HG02884 (cell line): ENCODE results near the gene SYNJ2BP.

Source experiments
- ATAC-seq: cut with Tn5 transposase; IDR thresholded peaks from one replicate; pipeline ENCODE4 v1.9.1; 2021; ENCODE audit warnings: mild to moderate bottlenecking, moderate library complexity; ENCODE audit not compliant: unreplicated experiment

SYNJ2BP gene

DNA sequence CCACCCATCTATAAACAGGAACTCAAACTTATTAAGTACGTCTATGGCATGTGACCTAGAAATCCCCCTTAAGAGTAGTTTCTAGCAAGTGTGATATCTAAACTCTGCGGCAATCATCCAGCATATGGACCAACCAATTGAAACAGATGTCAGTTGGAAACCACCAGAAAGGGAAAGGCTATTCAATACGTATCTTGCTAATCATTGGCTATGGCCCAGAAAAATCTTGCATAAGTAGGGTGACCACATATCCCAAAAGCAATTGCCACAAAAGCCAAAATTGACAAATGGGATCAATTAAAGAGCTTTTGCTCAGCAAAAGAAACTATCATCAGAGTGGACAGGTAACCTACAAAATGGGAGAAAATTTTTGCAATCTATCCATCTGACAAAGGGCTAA, 24.2 kb downstream of the SYNJ2BP start:
- ATAC-seq = no peak

DNA sequence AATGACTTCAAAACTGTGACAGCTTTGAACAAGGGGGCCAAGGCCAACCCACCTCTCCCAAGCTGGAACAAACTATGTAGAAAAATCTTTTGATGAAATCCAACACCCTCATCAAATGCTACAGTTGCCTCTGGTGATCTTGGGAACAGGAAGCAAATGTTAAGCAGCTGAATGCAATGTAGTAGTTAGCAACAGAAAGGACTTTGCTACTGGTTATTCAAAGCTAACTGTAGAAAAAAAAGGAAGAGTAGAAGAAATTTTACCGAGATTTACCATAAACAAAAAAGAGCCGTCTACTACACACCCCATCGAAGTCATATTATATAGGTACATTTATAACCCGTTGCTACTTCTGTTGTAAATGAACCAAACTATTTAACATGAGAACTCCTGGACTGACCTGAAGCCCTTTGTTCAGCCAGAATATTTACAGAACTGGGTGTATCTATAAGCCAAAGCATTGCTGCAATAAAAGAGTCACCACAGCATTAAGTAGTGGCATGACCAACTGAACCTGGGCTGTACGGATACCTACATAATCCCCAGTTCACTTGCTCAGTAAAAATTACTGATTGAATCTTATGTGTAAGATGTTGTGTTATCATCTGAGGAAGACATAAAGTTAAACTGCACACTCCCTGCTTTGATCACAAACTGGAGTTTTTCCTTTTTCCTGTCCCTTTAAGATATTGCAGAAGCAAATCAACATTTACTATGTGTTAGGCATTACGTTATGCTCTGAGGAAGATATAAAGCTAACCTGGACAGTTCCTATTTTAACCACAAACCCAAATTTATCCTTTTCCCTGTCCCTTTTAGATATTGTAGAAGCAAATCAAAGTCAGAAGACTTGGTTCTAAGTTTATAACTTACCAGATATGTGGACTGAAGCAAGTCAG, 25.1 kb downstream of the SYNJ2BP start:
- no peak for ATAC-seq

DNA sequence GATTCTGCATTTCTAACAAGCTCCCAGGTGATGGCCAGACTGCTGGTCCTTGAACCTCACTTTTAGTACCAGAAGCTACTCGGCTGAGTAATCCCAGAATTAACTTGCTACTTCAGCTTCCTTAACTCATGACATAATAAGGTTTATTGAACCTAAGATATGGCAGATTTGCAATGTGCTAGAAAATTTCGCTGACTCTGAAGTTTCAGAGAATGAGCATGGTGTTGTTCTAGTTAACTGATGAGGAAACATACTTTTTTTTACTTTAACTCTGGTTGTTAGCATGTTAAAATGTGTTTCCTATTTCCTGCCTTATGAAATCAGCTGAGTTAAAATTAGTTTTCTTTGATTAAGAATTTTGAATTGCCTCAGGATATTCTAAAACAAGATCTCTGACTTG, 34.4 kb downstream of the SYNJ2BP start:
- ATAC-seq = no peak

GRCh38 chr14:70380824-70381223, 36.1 kb downstream of the SYNJ2BP start:
- ATAC-seq = no peak

DNA sequence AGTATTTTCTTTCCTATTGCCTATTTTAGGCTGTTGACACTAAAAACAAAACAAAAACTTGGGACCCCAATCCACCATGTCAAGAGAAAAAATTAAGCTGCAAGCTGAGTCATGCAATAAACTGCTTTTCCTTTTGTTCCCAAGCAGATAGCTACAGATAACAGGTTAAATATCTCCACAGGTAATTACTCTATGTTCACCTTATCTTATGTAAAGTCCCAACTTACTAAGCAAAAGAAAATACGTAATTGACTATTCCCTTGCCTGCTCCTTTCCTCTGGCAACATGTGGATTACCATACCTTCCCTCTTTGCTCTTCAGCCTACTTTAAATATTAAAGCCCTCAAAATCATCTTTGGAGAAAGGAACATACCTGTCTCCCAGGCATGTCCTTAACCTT, 38.2 kb downstream of the SYNJ2BP start:
- ATAC-seq = no peak
